Measurements from ENCODE around the gene NAA15.

DNA sequence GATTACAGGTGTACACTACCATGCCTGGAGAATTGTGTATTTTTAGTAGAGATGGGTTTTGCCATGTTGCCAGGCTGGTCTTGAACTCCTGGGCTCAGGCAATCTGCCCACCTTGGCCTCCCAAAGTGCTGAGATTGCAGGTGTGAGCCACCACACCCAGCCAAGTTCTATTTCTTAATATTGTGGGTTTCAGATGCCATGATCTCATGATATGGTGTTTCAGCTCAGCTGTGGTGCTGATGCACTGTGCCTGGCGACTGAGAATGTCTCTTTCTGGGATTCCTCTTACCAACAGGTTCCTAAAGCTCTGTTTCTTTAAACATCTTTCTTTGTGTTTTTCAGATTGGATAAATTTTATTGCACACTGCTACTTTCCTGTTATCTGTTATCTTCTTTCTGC is 18.3 kb downstream of the NAA15 start:
- TF ChIP-seq EP300 (IDR thresholded peaks at IDR 0.05), result no peak
- no peak for TF ChIP-seq POLR2A (IDR thresholded peaks at IDR 0.05)
- TF ChIP-seq, protein P1, sequence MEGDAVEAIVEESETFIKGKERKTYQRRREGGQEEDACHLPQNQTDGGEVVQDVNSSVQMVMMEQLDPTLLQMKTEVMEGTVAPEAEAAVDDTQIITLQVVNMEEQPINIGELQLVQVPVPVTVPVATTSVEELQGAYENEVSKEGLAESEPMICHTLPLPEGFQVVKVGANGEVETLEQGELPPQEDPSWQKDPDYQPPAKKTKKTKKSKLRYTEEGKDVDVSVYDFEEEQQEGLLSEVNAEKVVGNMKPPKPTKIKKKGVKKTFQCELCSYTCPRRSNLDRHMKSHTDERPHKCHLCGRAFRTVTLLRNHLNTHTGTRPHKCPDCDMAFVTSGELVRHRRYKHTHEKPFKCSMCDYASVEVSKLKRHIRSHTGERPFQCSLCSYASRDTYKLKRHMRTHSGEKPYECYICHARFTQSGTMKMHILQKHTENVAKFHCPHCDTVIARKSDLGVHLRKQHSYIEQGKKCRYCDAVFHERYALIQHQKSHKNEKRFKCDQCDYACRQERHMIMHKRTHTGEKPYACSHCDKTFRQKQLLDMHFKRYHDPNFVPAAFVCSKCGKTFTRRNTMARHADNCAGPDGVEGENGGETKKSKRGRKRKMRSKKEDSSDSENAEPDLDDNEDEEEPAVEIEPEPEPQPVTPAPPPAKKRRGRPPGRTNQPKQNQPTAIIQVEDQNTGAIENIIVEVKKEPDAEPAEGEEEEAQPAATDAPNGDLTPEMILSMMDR (IDR thresholded peaks at IDR 0.05), result no peak

Data from stomach (tissue), 4 donors.